DND-41 (cell line): Measurements from ENCODE around the gene RAB8B.

ENCODE experiments used
- ATAC-seq: fragments of 200-7000 bp; cut with Tn5 transposase; 3 replicates; pipeline ENCODE4 v1.9.1; 2021; ENCODE audit warnings: low read depth; ENCODE audit not compliant: insufficient read depth
- DNase-seq: peaks from one replicate; pipeline ENCODE4 v3.0.0-alpha.2; 2020
- H2AFZ ChIP-seq: 2 replicates; pipeline ENCODE4 v1.6.0; 2012; ENCODE audit warnings: low read depth, low read length
- H3K27ac ChIP-seq: 2 replicates; pipeline ENCODE4 v1.5.1; 2012; ENCODE audit warnings: low read length, inconsistent platforms
- H3K27me3 ChIP-seq: fragments of 200-600 bp; sonication (generic); 2 replicates; pipeline ENCODE4 v1.6.0; 2012; ENCODE audit warnings: low read length, mild to moderate bottlenecking, inconsistent platforms; ENCODE audit not compliant: insufficient read depth, poor library complexity
- H3K36me3 ChIP-seq: 2 replicates; pipeline ENCODE4 v1.5.1; 2012; ENCODE audit warnings: low read length, inconsistent platforms; ENCODE audit not compliant: insufficient read depth
- H3K4me1 ChIP-seq: 2 replicates; pipeline ENCODE4 v1.5.1; 2012; ENCODE audit warnings: mild to moderate bottlenecking, low read length; ENCODE audit not compliant: insufficient read depth
- H3K4me2 ChIP-seq: 2 replicates; pipeline ENCODE4 v1.6.0; 2012; ENCODE audit warnings: mild to moderate bottlenecking, moderate library complexity, low read length, inconsistent platforms; ENCODE audit not compliant: insufficient read depth
- H3K4me3 ChIP-seq, 2 experiments: fragments of 200-600 bp in 1 of 2; shearing (Covaris generic) in 1 of 2; 2 replicates each; pipeline ENCODE4 v1.5.1; 2012 to 2016; ENCODE audit warnings: inconsistent platforms in 2 of 2, low read length in 2 of 2, mild to moderate bottlenecking in 2 of 2, low read depth in 1 of 2, moderate library complexity in 1 of 2
- H3K79me2 ChIP-seq: 2 replicates; pipeline ENCODE4 v1.6.0; 2012; ENCODE audit warnings: low read length, inconsistent platforms; ENCODE audit not compliant: insufficient read depth
- H3K9ac ChIP-seq: 2 replicates; pipeline ENCODE4 v1.6.0; 2012; ENCODE audit warnings: low read depth, mild to moderate bottlenecking, inconsistent platforms, low read length, moderate library complexity
- H3K9me3 ChIP-seq: 2 replicates; pipeline ENCODE4 v1.5.1; 2012; ENCODE audit warnings: low read length, moderate library complexity, mild to moderate bottlenecking, inconsistent platforms; ENCODE audit not compliant: insufficient read depth, severe bottlenecking
- H4K20me1 ChIP-seq: 2 replicates; pipeline ENCODE4 v1.6.0; 2012; ENCODE audit warnings: low read length; ENCODE audit not compliant: insufficient read depth
- EZH2 ChIP-seq: IDR thresholded peaks from 3 replicates; pipeline ENCODE4 v1.6.1; 2012; ENCODE audit warnings: borderline replicate concordance, low read depth, mild to moderate bottlenecking, moderate library complexity, low read length, inconsistent platforms; ENCODE audit not compliant: severe bottlenecking
- TF ChIP-seq, protein P1 (sequence below): IDR thresholded peaks from 2 replicates; pipeline ENCODE4 v1.5.1; 2012; ENCODE audit warnings: borderline replicate concordance, low read length, moderate library complexity, mild to moderate bottlenecking; ENCODE audit not compliant: poor library complexity, severe bottlenecking; ENCODE audit errors: extremely low read depth

RAB8B gene

DNA sequence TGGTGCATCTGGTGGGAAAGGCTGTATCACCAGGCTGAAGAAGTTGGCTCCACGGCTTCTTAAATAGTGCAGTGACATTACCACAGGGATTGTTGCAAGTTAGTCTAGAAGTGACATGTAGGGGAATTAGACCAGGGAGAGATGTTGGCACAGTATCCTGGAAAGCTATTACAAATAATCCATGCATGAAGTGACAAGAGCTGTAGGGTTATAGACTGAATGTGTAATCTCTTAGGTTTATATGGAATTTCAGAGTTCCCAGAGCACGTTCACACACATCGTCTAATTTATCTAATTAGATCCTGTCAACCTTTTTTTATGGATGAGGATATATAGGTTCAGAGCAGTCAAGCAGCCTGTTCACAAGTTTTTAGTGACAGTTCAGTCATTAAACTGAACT, 50.7 kb downstream of the RAB8B start:
- Histone ChIP-seq H3K4me3 (no peak overlapping the region), H3K36me3 (peaks cover 6% of the 10 kb centered on the region), H2AFZ (no peak overlapping the region), H4K20me1 (peaks cover 10% of the 10 kb centered on the region; the same call in 1 of the 2 replicates), H3K9ac (no peak overlapping the region), H3K27me3 (no peaks in the 10 kb centered on the region), H3K4me2 (no peak overlapping the region), H3K9me3 (no peaks in the 10 kb centered on the region), H3K27ac (no peak overlapping the region), H3K4me1 (no peaks in the 10 kb centered on the region), H3K79me2 (peaks cover 51% of the 10 kb centered on the region)
- DNase-seq (no peak), ATAC-seq (no peak)
- TF ChIP-seq, protein P1, sequence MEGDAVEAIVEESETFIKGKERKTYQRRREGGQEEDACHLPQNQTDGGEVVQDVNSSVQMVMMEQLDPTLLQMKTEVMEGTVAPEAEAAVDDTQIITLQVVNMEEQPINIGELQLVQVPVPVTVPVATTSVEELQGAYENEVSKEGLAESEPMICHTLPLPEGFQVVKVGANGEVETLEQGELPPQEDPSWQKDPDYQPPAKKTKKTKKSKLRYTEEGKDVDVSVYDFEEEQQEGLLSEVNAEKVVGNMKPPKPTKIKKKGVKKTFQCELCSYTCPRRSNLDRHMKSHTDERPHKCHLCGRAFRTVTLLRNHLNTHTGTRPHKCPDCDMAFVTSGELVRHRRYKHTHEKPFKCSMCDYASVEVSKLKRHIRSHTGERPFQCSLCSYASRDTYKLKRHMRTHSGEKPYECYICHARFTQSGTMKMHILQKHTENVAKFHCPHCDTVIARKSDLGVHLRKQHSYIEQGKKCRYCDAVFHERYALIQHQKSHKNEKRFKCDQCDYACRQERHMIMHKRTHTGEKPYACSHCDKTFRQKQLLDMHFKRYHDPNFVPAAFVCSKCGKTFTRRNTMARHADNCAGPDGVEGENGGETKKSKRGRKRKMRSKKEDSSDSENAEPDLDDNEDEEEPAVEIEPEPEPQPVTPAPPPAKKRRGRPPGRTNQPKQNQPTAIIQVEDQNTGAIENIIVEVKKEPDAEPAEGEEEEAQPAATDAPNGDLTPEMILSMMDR: no peak
- no peak for TF ChIP-seq EZH2

DNA sequence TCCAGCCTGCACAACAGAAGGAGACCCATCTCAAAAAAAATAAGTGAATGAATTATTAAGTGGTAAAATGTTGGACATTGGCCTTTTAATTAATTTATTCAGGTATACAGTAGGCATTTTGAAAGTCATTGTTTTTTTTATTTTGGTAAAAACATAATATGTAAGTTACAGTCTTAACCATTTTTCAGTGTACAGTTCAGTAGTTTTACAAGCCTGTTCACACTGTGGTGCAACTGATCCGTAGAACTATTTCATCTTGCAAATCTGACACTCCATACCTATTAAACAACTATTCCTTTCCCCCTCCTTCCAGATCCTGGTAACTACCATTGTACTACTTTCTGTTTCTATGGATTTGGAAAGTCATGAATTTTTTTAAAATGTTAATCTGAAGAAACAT, 51.9 kb downstream of the RAB8B start:
- H3K9ac ChIP-seq: no peak overlapping the region
- DNase-seq (no peak), ATAC-seq (no peak)
- TF ChIP-seq, protein P1: no peak
- TF ChIP-seq EZH2: no peak
- no peaks in the 10 kb centered on the region for H3K4me1 ChIP-seq
- H4K20me1 ChIP-seq: peaks cover 10% of the 10 kb centered on the region; the same call in 1 of the 2 replicates
- H3K27me3 ChIP-seq: no peaks in the 10 kb centered on the region
- H3K4me2 ChIP-seq: no peak overlapping the region
- H3K79me2 ChIP-seq: peaks cover 42% of the 10 kb centered on the region
- H3K9me3 ChIP-seq: no peaks in the 10 kb centered on the region
- H3K4me3 ChIP-seq: no peak overlapping the region
- no peak overlapping the region for H2AFZ ChIP-seq
- peaks cover 11% of the 10 kb centered on the region for H3K36me3 ChIP-seq
- no peak overlapping the region for H3K27ac ChIP-seq

- no peak overlapping the region for H3K9ac ChIP-seq
- no peaks in the 10 kb centered on the region for H3K9me3 ChIP-seq
- no peak overlapping the region for H3K27ac ChIP-seq
- DNase-seq (no peak), ATAC-seq (no peak)
- H3K4me1 ChIP-seq: no peaks in the 10 kb centered on the region
- no peak overlapping the region for H3K4me2 ChIP-seq
- no peak overlapping the region for H2AFZ ChIP-seq
- peaks cover 10% of the 10 kb centered on the region; the same call in 1 of the 2 replicates for H4K20me1 ChIP-seq
- H3K4me3 ChIP-seq: no peak overlapping the region
- peaks cover 31% of the 10 kb centered on the region for H3K79me2 ChIP-seq
- TF ChIP-seq, protein P1: no peak
- TF ChIP-seq EZH2: no peak
- H3K36me3 ChIP-seq: peaks cover 17% of the 10 kb centered on the region
- H3K27me3 ChIP-seq: no peaks in the 10 kb centered on the region
Observed at GRCh38 chr15:63243101-63243500, 53.7 kb downstream of the RAB8B start.

DNA sequence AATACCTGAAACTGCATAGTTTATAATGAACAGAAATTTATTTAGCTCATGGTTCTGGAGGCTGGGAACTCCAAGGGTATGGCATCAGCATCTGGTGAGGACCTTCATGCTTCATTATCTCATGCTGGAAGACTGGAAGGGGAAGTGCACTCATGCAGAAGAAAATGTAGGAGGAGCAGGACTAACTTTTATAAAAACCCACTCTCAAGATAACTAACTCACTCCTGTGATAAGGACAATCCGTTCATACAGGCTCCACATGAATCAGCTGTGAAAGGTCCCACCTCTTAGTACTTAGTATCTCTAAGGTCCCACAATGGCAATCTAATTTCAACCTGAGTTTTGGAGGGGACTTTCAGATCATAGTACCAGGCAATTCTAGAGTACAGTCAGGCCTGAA, 54.4 kb downstream of the RAB8B start:
- Histone ChIP-seq H4K20me1 (peaks cover 10% of the 10 kb centered on the region; the same call in 1 of the 2 replicates), H3K36me3 (peaks cover 17% of the 10 kb centered on the region), H3K4me3 (no peak overlapping the region), H2AFZ (no peak overlapping the region), H3K4me2 (no peak overlapping the region), H3K4me1 (no peaks in the 10 kb centered on the region), H3K27ac (no peak overlapping the region), H3K79me2 (peaks cover 25% of the 10 kb centered on the region), H3K27me3 (no peaks in the 10 kb centered on the region), H3K9me3 (no peaks in the 10 kb centered on the region), H3K9ac (no peak overlapping the region)
- no peak for DNase-seq
- ATAC-seq: no peak
- TF ChIP-seq, protein P1: no peak
- TF ChIP-seq EZH2: no peak
